Renal pelvis (tissue), 4 donors: ENCODE measurements around the gene TGFBR3L. TPM values are rescaled to one million over a fixed set of nuclear protein-coding genes. Genes with fewer than 3 reads are reported as not detected.
"Not testable (repeated sequence)": the region's sequence is repeated elsewhere in the genome, so short reads cannot be mapped to it uniquely, and the experiment has no call there.

Experiments
- DNase-seq: peaks from one replicate; pipeline ENCODE4 v3.0.0-alpha.2; 2013
- polyA plus RNA-seq, 3 donors: library from polyadenylated mRNA; unstranded; fragments of 120-200 nt; gene quantifications; one replicate each; pipeline ENCODE4 v1.2.1, GENCODE V29; 2013; ENCODE audit not compliant: insufficient read length in 3 of 3

The TGFBR3L gene
- polyA plus RNA-seq, 3 donors, result 0.70 to 1.3 (median 0.97) TPM

- no peak for DNase-seq
Observed at GRCh38 chr19:7879111-7879807, 35.4 kb upstream of the TGFBR3L start.

GRCh38 chr19:7879836-7880235, 34.8 kb upstream of the TGFBR3L start:
- DNase-seq, result no peak

GRCh38 chr19:7881910-7882309, 32.7 kb upstream of the TGFBR3L start:
- DNase-seq, result no peak

- no peak for DNase-seq
Observed at GRCh38 chr19:7883105-7883504, 31.5 kb upstream of the TGFBR3L start.

- DNase-seq, result no peak
Observed at GRCh38 chr19:7883796-7884570, 30.6 kb upstream of the TGFBR3L start.

GRCh38 chr19:7885818-7886217, 28.8 kb upstream of the TGFBR3L start:
- DNase-seq, result no peak

GRCh38 chr19:7887408-7888144, 27.1 kb upstream of the TGFBR3L start:
- DNase-seq, result no peak

- DNase-seq, result peak; percentile 42
Observed at GRCh38 chr19:7888145-7888825, 26.3 kb upstream of the TGFBR3L start, which contains the start of gene LRRC8E. Gene LRRC8E (plus strand): TSS chr19:7888510. CDS start chr19:7895604, 7,094 bp downstream.

GRCh38 chr19:7888826-7889217, 25.8 kb upstream of the TGFBR3L start:
- DNase-seq, result no peak

GRCh38 chr19:7893362-7894101, 21.1 kb upstream of the TGFBR3L start:
- not testable (repeated sequence) for DNase-seq

GRCh38 chr19:7894612-7895309, 19.9 kb upstream of the TGFBR3L start:
- peak; percentile 23 for DNase-seq

GRCh38 chr19:7895565-7895964, 19.1 kb upstream of the TGFBR3L start:
- no peak for DNase-seq

- no peak for DNase-seq
Observed at GRCh38 chr19:7897292-7897691, 17.3 kb upstream of the TGFBR3L start.

GRCh38 chr19:7898967-7899366, 15.7 kb upstream of the TGFBR3L start:
- no peak for DNase-seq

- no peak for DNase-seq
Observed at GRCh38 chr19:7899751-7900378, 14.8 kb upstream of the TGFBR3L start.

- DNase-seq, result no peak
Observed at GRCh38 chr19:7900401-7900870, 14.2 kb upstream of the TGFBR3L start.

GRCh38 chr19:7900931-7901330, 13.7 kb upstream of the TGFBR3L start:
- DNase-seq, result no peak

- no peak for DNase-seq
Observed at GRCh38 chr19:7901337-7901736, 13.3 kb upstream of the TGFBR3L start.

GRCh38 chr19:7902796-7903243, 11.8 kb upstream of the TGFBR3L start:
- DNase-seq, result no peak
